ENCODE measurements around the gene RAB25. TPM values are rescaled to one million over a fixed set of nuclear protein-coding genes. Genes with fewer than 3 reads are reported as not detected.

Gene RAB25
- total RNA-seq, 1 donor from 2014 or later: not detected

GRCh38 chr1:156062189-156062588 is 1.2 kb downstream of the RAB25 start:
- H3K27me3 Mint-ChIP-seq (ENCODE audit: unreplicated experiment): peaks cover 6% of the 10 kb centered on the region
- no peaks in the 10 kb centered on the region for H3K36me3 Mint-ChIP-seq (ENCODE audit: unreplicated experiment)
- H3K4me3 Mint-ChIP-seq (ENCODE audit: unreplicated experiment): no peak overlapping the region
- no peak for TF ChIP-seq CTCF (IDR thresholded peaks at IDR 0.05; ENCODE audit: partially characterized antibody, unreplicated experiment)
- H3K9me3 Mint-ChIP-seq (ENCODE audit: unreplicated experiment): peaks cover 3% of the 10 kb centered on the region
- H3K4me1 Mint-ChIP-seq (ENCODE audit: low read depth, unreplicated experiment): peaks cover 4% of the 10 kb centered on the region
- H3K27ac Mint-ChIP-seq (ENCODE audit: unreplicated experiment): no peak overlapping the region
- DNase-seq: no peak

- Mint-ChIP-seq H3K27me3 (ENCODE audit: unreplicated experiment) (peaks cover 6% of the 10 kb centered on the region), H3K4me3 (ENCODE audit: unreplicated experiment) (no peak overlapping the region), H3K27ac (ENCODE audit: unreplicated experiment) (no peak overlapping the region), H3K36me3 (ENCODE audit: unreplicated experiment) (no peaks in the 10 kb centered on the region), H3K9me3 (ENCODE audit: unreplicated experiment) (peaks cover 6% of the 10 kb centered on the region), H3K4me1 (ENCODE audit: low read depth, unreplicated experiment) (peaks cover 4% of the 10 kb centered on the region)
- DNase-seq: no peak
- no peak for TF ChIP-seq CTCF (IDR thresholded peaks at IDR 0.05; ENCODE audit: partially characterized antibody, unreplicated experiment)
These were observed 3.0 kb downstream of the RAB25 start for GRCh38 chr1:156063997-156064285.

GRCh38 chr1:156064615-156065014 is 3.7 kb downstream of the RAB25 start:
- no peaks in the 10 kb centered on the region for H3K36me3 Mint-ChIP-seq (ENCODE audit: unreplicated experiment)
- no peak overlapping the region for H3K27ac Mint-ChIP-seq (ENCODE audit: unreplicated experiment)
- TF ChIP-seq CTCF (IDR thresholded peaks at IDR 0.05; ENCODE audit: partially characterized antibody, unreplicated experiment): no peak
- peaks cover 4% of the 10 kb centered on the region for H3K4me1 Mint-ChIP-seq (ENCODE audit: low read depth, unreplicated experiment)
- peaks cover 8% of the 10 kb centered on the region for H3K9me3 Mint-ChIP-seq (ENCODE audit: unreplicated experiment)
- H3K4me3 Mint-ChIP-seq (ENCODE audit: unreplicated experiment): no peak overlapping the region
- no peak for DNase-seq
- peaks cover 6% of the 10 kb centered on the region for H3K27me3 Mint-ChIP-seq (ENCODE audit: unreplicated experiment)

- TF ChIP-seq CTCF (IDR thresholded peaks at IDR 0.05; ENCODE audit: partially characterized antibody, unreplicated experiment): no peak
- H3K4me1 Mint-ChIP-seq (ENCODE audit: low read depth, unreplicated experiment): peaks cover 4% of the 10 kb centered on the region
- H3K27me3 Mint-ChIP-seq (ENCODE audit: unreplicated experiment): peaks cover 7% of the 10 kb centered on the region
- peak overlapping the region; percentile 1 for H3K4me3 Mint-ChIP-seq (ENCODE audit: unreplicated experiment)
- H3K9me3 Mint-ChIP-seq (ENCODE audit: unreplicated experiment): peaks cover 8% of the 10 kb centered on the region
- no peak overlapping the region for H3K27ac Mint-ChIP-seq (ENCODE audit: unreplicated experiment)
- no peaks in the 10 kb centered on the region for H3K36me3 Mint-ChIP-seq (ENCODE audit: unreplicated experiment)
- DNase-seq: no peak
These were observed 4.3 kb downstream of the RAB25 start for GRCh38 chr1:156065212-156065611.

GRCh38 chr1:156065871-156066270 is 4.9 kb downstream of the RAB25 start:
- Mint-ChIP-seq H3K27ac (ENCODE audit: unreplicated experiment) (no peak overlapping the region), H3K36me3 (ENCODE audit: unreplicated experiment) (no peaks in the 10 kb centered on the region), H3K4me3 (ENCODE audit: unreplicated experiment) (no peak overlapping the region), H3K9me3 (ENCODE audit: unreplicated experiment) (peaks cover 9% of the 10 kb centered on the region), H3K4me1 (ENCODE audit: low read depth, unreplicated experiment) (peaks cover 4% of the 10 kb centered on the region), H3K27me3 (ENCODE audit: unreplicated experiment) (peaks cover 8% of the 10 kb centered on the region)
- no peak for DNase-seq
- no peak for TF ChIP-seq CTCF (IDR thresholded peaks at IDR 0.05; ENCODE audit: partially characterized antibody, unreplicated experiment)
